SHP77 (cell line): Measurements from ENCODE around the gene AFMID.
"Not testable (repeated sequence)": the region's sequence is repeated elsewhere in the genome, so short reads cannot be mapped to it uniquely, and the experiment has no call there.

ENCODE experiments used
- DNase-seq, 2 experiments: peaks; one replicate each; lab custom pipeline; 2025; lab: John Stamatoyannopoulos, UW

AFMID gene

DNA sequence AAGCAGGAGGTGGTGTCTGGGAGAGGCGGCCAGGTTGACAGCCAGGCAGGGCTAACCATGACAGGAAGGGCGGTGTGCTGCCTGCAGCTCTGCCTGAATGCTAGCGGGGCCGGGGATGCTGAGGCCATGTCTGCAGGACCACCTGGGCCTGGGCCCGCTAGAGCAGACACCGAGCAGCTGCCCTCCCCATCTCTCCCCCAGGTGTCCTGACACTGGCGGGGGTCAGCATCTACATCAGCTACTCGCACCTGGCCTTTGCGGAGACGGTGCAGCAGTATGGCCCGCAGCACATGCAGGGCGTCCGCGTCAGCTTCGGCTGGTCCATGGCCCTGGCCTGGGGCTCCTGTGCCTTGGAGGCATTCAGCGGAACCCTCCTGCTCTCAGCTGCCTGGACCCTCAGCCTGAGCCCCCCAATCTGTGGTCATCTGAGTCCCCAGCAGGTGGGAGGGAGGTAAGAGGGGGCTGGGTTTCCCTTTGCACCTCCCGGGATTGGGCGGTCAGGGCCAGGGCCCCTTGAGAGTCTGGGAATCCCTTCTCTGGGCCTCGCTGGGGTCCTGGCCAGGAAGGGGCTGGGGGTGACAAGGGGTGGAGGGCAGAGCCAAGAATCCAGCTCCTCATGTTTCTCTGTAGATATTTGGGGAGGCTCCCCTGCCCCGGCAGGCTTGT lies 51.8 kb downstream of the AFMID start:
- DNase-seq: peak in 1 of 2 experiments; percentile 71

DNA sequence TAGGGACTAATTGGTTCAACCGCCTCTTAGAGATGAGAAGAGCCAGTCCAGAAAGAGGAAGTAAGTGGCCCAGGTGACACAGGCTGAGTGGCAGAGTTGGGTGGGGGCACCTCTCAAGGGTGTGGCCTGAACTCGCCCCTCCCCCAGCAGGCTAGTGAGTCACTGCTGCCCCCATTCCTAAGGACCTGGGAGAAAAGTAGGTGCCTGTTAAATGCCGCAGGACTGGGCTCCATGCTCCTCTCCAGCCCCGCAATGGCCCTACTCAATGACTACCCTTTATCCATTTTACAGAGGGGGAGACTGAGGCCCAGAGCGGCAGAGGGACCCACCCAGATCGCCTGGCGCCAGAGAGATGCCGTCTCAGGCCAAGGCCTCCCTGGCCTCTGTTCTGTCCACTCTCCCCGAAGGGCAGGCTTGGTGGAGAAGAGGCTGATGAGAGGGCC lies 52.3 kb downstream of the AFMID start:
- DNase-seq: no peak

GRCh38 chr17:78240012-78240655 lies 53.0 kb downstream of the AFMID start:
- DNase-seq: no peak

- DNase-seq: no peak
Measured at GRCh38 chr17:78240839-78241238, 53.7 kb downstream of the AFMID start.

- DNase-seq: peak; percentile 100
Measured at GRCh38 chr17:78241277-78242023, 54.3 kb downstream of the AFMID start.

DNA sequence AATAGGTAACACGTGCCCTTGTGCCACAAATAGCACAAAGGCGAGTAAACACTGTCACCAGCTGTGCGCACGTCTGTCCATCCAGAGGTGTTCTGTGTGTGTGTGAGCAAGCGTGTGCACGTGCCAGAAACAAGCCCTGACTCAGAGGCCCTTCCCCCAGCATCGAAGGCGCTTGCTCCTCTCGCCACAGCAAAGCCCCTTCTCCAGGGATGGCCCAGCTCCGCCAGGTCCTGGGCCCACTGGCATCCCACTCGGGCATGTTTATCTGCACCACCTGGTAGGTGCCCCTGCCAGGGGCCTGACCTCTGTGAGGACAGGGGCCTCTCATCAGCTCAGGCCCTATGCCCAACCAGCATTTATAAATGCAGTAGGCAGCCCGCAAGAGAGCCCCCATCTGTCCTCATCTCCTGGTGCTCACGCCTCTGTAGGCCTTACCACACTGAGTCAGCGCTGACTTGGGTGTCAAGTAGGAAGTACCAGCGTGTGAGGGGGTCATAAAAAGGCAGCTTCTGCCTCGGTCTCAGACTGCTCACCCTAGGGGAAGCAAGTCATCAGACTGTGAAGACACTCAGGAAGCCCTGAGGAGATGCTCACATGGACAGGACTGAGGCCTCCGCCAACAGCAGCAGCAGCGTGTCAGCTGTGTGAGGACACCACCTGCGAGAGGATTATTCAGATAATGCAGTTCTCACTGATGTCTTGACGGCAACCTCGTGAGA lies 55.0 kb downstream of the AFMID start:
- peak; percentile 86 to 89 for DNase-seq

- no peak for DNase-seq
Measured at GRCh38 chr17:78247304-78247703, 60.1 kb downstream of the AFMID start.

DNA sequence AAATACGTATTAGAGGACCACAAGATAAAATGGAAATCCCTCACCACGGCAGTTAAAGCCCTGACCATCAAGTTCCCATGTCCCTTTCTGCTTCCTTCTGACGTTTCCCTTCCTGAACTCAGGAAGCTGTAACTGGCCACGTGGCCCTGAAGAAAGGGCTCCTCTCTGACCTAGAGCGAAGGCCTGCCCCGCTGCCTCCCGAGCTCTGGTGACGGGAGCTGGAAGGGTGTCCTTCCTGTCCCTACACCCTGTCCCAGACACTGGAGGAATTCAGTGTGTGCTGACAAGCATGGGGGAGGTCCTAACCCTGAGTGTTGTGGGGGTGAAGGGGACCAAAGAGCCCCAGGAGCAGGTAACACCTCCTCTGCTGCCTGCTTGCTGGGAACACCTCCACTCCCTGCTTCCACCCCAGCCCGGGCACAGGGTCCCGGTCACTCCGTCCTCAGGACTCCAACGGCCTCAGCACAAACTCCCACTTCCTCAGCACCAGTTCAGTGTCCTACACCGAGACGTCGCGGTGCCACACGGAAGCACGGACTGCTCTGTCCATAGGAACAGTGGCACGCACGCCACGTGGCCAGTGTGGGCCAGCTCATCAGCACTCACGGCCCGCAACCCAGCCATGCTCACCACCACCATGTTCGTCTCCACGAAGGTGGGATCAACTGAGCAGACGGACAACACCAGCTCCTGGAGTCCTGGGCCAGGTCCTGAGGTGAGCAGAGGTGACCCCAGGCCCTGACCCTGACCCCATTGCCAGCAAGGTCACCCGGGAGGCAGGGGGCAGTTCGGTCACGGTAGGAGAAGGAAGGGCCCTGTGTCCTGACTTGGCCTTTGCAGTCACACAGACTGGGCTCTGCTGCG lies 61.1 kb downstream of the AFMID start:
- DNase-seq: no peak

DNA sequence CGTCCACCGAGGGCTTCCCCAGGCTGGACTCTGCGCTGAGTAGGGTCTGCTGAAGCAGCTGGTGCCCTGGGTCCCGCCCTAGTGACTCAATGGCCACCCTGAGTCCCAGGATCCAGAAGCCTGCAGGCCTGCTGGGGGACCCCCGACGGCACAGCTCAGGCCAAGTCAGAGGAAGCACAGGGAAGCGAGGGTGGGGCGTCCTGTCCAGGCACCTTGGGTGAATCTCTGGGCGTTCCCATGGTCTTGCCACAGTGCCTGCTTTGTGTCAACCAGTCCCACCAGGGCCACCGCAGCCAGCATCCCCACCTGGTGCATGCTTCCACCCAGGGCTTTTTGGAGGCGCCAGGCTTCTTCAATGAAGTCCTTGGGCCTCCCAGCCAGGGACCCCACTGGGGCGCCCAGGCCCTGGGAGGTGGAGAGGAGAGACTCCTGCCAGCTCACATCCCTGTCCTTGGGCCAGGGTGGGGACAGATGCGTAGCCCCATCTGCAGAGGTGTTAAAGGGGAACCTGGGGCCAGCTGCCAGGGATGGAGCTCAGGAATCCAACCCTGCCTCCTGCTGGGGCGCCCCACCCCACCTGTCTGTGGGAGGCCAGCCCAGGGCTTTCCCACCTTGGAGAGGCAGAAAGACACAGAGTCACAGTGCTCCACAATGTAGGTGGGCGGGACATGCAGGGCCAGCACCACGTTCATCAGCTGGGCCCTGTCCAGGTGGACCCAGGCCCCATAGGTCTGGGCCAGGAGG lies 62.1 kb downstream of the AFMID start:
- no peak for DNase-seq

DNA sequence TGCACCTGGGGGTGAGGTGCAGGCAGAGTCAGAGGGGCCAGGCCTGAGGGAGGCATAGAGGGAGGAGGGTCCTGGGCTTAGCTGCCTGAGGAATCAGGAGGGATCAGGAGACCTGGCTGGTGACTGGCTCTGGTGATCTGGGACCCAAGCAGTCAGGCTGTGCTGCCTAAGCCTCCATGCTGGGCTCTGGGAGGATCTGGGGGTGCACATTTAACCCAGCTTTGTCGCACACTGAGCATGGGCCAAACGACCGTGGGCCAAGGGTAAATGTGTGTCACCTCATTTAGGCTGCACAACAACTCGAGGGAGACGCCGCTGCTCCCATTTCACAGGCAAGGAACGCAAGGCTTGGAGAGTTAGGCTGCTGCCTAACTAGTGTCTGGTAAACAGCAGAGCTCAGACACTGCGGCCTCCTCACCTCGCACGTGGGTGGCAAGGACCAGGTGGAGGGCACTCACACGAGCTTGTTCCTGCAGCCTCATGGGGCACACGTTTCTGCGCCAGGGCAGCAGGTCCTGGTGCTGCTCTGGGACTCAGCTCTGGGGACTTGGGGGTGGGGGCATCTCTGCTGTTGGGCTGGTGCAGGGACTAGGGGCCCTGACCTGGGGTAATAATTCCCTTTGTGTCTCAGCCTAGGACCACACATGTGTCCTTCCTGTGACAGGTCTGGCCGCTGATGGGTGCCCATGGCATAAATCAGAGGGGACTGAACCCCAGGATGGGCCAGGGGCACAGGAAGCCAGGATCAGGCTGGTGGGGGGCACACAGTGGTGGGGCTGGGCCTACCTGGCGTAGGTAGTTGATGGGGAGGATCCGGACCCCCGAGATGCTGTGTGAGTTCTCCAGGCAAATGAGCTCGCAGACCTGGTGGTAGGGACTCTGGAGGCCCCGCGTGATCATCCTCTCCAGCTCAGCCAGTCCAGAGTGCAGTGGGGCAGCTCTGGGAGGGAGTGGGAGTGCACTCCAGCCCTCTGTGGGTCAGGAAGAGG lies 63.0 kb downstream of the AFMID start:
- no peak for DNase-seq

- peak; percentile 89 to 95 for DNase-seq
Measured at GRCh38 chr17:78250891-78251772, 64.0 kb downstream of the AFMID start.

DNA sequence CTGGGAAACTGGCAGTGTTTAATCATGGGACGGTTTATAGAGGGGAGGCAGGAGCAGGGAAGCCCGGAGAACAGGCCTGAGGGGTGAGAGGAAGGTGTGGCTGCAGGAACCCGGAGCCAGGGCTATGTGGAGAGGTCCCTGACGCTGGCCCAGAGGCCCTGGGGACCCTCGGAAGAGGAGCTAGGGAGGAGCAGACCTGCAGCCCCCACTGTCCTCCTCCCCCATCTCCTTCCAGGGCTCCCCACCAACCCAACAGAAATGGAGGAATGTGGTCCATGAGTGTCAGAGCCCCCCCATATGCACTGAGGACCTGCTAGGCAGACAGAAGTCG lies 64.6 kb downstream of the AFMID start:
- DNase-seq: no peak

- no peak for DNase-seq
Measured at GRCh38 chr17:78252111-78252634, 65.0 kb downstream of the AFMID start.

DNA sequence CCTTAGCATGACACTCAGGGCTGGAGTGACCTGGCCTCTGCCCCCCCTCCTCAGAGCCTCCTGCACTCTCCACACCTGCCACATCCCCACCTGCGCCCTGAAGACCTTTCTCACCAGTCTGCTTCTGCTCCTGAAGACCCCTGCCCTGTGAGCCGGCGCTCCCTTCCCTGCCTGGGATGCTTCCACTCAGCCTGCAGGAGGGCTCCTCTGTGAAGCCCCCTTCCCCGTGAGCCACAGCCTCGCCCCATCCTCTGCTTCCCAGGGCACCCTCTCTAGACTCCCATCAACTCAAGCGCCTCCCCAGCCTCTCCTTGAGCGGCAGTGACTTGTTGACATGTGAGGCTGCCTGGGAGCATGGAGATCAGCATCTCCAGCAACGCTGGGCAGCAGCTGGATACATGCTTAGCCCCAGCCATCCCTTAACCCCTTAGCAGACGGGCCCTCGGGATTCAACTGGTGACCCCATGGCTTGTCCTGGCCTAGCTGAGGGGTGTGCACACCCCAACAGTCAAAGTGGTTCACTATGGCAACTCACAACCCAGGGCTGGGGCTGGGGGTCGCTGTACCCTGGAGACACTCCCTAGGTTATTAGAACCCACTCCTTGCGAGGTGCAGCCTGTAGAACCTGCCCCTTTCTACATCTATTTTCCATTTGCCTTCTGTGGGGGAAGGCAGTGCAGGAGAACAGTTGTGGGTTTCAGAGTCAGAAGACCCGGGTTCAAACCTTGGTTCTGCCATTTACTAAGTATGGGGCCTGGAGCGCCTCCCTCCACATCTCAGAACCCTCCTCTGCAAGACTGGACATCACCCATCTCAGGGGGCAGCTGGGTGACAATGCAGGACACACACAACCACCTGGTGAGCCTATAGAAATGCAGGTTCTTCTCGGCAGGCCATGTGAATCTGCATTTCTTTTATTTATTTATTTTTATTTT lies 65.8 kb downstream of the AFMID start:
- peak in 1 of 2 experiments; percentile 52 for DNase-seq

DNA sequence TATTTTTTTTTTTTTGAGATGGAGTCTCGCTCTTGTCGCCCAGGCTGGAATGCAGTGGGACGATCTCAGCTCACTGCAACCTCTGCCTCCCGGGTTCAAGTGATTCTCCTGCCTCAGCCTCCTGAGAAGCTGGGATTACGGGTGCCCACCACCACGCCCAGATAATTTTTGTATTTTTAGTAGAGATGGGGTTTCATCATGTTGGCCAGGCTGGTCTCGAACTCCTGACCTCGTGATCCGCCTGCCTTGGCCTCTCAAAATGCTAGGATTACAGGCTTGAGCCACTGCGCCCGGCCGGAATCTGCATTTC lies 66.4 kb downstream of the AFMID start:
- DNase-seq: not testable (repeated sequence)

- peak; percentile 96 to 97 for DNase-seq
Measured at GRCh38 chr17:78253946-78254672, 66.9 kb downstream of the AFMID start.
